Islet of Langerhans (tissue), 1 donor: ENCODE results near the gene CD47.

Experiments used
- FAIRE-seq: peaks from one replicate; lab custom pipeline; 2011; peaks lifted over from hg19 to GRCh38; lab: Jason Lieb, UNC

Gene CD47

DNA sequence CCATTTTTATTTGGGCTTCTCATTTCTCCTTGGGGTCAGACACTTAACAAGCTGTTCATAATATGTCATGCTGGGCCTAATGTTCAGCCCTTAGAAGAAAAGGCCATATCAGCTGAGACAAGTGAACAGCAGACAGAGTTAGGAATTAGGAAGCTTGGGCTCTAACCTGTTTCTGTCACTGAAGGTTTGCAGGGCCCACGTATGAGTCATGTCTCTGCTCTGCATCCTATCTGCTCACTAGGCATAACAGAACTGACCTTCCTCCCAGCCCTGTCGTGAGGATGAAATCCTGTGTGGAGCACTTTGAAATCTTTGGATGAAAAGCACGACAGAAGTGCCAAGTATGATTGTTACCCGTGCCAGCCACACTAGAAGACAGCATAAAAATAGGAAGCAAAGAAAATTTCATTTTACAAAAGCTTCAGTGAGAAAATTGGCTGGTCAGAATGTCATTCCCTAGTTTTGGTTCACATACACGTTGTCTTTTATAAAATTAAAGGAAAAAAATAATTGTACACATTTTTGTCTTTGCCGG, 26.5 kb upstream of the CD47 start:
- FAIRE-seq, result no peak

DNA sequence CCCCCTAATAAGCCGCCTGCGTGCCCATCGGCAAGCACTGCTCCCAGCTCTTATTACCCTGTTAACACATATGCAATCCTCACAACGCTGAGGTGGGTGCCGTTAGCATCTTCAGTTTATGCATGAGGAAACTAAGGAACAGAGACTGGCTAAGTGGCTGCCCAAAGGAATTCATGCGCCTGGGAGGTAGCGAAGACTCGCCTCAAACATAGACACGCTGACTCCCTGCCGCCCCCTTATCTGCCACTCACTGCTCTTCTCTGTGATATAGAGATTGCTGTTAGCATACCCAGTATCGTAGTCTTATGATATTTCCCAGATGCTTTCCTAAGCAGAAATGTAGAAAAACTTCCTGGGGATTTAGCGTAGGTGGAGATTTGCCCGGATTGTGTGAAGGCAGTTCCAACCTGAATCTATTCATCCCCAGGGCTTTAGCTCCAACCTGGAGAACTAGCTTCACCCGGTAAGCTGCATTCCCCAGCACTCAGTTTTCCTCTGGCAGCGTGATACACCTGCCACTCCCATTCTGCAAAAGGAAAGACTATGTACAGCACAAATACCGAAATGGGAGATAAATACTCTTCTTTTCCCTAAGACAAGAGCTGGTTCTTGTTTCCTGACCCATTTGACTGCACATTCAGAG, 23.7 kb upstream of the CD47 start:
- FAIRE-seq, result no peak

DNA sequence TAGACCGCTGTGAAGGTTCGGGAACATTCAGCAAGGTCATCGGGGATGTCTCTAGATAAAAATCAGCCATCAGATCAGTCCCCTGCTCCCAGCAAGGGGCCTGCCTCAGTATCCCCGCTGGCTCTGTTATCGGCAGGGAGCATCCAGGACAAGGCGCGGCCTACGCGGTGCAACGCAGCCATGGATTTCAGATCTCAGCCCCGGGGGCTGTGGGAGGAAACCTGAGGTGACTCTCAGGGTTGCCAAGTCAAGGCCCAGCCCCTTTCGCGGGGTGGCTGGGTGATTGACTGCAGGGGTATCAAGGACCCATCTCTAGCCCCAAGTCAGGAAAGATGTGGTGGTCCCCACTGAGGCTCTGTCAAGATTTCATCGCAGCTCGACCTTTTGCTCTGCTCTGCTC, 23.1 kb upstream of the CD47 start:
- FAIRE-seq, result no peak

DNA sequence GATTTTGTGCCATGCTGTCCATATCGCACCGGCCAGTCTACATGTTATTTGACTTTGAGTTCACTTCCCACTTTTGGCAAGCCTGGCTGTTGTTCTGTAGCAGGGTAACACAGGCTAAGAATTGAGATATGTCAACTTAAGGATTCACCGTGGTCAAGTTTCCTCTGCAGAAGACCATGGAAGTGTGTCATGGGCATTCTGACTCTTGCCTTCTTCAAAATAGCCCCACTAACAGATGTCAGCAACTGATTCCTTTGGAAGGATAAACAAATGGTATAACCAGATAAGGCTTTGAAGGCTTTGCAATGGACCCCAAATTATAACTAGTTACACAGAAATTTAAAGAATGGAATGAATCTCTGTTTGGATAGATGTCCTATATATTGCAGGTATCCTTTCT, 20.1 kb upstream of the CD47 start:
- no peak for FAIRE-seq

DNA sequence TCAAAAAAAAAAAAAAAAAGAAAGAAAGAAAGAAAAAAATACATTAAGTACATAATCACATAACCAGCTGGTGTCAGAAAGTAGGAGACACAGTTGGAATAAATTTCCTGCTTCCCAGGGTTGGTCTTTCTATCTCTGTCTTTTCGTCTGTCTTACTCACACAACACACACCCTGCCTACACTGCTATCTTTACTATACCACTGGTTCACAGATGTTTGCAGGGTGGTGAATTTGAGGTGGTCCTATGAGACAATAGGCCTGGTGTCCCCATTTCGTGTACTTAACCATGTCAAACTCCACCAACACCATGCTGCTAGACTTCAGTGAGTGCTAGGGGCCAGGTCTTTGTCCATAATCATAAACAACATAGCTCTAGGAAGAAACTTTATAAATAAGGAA, 17.6 kb upstream of the CD47 start:
- FAIRE-seq, result no peak

DNA sequence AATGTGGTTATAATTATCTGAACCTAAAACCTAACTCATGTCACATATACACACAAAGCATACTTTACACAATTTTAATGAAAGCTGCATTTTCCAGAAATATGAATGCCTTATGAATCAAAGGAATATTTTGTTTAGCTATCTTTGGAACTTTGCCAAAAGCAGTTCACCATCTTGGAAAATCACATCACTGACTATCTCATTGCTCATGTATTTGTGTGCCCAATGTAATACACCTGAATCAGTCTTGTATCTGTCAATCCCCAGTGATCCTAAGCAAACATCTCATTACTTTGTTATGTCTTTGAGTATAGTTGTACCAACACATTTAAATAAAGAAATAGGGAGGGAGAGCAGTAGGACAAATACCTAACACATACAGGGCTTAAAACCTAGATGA, 15.6 kb upstream of the CD47 start:
- FAIRE-seq, result no peak

DNA sequence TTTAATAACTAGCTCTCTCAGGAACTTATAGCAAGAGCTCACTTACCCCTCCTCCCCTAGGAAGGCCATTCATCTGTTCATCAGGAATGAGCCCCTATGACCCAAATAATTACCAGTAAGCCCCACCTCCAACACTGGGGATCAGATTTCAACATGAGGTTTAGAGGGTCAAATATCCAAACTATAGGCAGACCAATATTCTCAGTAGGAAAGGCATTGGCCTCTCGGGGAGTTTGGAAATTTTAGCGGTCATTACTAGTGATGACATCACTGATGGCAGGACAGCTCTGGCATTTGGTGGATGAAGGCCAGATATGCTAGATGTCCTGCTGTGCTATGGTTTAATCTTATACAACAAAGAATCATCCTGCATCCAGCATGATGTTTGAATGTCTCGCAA, 15.2 kb upstream of the CD47 start:
- FAIRE-seq, result no peak

DNA sequence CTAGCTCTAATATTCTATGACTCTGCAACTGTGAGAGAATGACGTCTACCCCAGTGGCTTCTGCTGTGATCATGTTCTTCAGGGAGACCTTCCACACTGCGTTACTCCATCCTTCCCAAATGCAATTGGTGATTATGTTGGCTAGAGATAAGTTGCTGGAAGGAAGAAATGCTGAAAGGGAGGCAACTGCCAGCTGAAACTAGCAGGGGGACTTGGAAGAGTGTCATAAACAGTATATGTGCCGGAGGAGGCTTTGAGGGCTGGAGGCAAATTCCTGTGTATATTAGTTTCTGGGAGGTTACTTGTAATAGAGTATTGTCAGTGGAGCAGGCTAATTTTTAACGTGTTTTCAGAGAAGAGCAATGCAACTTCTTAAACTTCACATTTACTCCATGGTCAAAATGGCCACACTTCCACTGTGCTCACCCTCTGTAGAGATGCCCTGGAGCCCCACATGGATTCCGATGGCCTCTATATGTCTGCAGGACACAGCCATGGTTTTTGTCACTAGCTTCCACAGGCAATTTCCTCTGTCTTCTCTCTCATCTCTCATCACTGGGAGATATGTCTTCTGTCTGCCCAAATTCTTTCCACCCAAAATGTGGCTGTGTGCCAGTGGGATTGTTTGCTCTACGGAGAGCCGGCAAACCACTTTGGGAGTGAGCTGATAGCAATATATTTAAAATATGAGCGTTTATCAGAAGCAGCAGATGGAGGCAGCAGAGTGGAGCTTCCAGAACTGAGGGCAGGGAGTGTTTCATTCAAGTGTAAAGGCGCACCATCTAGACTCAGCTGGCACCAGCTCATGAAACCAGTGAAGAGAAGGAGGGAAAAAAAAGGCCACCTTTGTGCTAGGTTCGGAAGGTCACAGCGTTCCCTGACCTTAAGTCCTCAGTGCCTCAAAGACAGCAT, 13.3 kb upstream of the CD47 start:
- FAIRE-seq, result no peak

DNA sequence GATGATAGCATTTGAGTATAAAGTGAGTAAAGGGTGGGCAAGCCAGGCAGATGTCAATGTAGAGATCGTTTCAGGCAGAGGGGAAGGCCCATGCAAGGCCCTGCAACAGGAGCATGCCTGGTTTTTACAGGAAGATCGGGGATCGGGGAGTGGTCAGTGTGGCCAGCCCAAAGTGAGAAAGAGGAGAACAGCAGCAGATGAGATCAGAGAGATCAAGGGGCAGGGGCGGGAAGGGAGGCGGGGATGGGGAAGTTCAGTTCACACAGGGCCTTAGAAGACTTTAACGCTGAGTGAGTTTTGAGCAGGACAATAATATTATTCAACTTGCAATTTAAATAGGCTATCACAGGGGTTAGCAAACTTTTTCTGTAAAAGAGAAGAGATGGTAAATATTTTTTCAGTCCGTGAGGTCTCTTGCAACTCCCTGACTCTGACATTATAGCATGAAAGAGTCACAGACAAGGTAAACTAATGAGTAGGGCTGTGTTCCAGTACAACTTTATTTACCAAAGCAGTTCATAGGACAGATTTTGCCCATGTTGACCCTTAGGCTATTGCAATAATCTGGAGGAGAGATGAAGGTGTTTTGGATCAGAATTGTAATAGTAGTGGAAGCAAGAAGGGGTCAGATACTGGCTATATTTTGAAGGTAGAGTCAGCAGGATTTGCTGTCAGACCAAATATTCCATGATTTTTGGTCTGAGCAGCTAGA, 12.4 kb upstream of the CD47 start:
- FAIRE-seq, result no peak

DNA sequence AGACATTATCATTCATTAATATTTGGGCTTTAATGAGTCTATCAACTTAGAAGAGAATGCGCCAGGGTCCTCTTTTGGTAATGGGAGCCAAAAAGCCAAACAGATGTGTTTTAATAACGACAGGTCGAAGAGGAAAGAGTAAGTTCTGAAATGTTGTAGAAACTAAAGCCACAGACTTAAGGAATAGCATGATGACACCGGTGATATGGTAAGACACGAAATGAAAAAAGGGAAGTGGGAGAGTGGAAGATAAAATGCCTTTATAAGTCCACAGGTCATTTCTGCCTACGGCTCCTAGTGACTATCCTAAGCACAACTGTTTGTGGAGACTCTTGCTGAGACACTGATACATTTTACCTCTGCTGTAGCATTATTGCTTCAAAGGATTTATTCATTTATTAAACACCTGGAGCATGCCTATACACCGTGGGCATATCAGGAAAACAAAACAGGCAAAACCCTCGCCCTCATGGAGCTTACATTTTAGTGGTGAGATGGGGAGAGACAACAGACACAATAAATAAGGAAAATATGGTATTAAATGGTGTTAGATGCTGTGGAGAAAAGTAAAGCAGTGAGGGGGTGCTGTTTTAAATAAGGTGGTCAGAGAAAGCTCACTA, 11.7 kb upstream of the CD47 start:
- FAIRE-seq, result no peak

DNA sequence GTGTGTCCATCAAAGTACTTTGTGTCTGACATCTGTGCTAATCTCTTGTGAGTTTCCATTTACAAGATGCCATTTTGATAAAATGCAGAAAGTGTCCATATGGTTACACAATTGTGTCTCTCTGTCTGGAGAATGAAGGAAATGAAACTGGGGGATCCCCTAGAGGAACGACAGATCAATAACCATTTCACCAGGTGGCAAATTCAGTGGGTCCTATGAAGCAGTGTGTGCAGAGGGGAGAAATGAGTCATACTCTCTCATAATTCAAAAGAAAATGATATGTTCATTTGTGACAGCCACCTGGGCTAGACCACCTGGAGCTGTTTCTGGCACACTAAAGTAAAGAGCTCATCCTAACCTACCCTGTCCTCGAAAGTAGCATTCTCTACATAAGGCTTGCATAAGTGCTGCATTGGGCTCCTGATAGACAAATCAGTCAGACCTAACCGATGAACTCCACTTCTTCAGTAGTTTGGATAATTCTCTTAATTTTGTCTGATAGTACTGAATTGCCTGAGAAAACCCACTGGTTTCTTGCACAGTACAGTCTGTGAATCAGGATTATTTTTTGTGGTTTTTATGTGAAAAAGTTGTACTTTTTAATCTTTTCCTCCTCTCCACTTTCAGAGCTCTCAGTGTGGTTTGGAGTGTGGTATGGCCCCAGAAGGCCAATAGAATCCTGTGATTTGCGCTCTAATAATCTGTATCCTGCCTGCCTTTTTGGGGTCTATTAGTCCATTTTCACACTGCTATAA, 10.3 kb upstream of the CD47 start:
- no peak for FAIRE-seq

DNA sequence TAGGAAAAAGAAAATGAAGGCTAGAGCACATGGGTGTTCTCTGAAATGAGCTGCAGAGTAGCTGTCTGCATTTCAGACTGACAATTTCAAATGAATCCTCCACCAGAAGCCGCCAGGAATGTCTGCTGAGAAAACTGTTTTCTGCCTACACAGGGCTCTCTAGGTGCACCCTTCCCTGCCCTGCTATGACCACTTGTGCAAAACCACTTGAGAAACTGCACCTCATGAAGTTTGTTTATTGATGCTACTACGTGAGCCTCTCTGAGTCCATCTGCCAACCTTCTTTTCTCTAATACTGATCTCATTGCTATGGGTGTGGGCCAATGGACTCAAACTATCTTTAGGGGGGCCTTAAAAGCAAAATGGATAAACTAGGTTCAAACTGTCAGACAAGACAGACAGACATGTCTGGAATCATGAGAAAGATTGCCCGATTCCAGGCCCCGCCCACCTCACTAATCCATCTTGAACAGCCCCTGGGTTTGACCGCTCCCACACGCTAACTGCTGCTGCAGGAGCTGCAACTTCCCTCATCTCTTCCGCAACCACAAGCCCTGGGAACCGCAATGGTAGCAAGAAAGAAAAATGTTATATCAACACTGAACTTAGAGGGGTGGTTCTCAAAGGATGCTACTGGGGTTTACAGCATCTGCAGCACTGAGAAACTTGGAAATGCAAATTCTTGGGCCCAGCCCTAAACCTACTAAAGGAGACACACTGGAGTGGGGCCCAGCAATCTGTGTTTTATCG, 9.0 kb upstream of the CD47 start:
- FAIRE-seq, result no peak

DNA sequence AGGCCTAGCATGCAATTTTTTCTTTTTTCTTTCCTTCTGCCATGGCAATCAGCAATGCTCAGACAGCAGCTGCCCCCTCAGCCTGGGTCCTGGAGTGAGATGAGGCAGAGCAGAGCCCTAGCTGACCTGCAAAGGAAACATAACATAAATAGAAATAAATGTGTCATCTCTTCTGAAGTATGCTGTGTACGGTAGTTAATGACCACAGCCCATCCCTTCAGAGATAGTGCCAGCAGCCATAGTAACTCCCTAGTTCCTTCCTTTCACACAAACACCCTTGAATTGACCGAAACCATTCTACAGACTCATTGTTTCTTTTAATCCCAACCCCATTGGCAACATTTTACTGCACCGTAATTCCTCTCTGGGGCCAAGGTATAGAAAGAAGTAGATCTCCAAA, 8.4 kb upstream of the CD47 start:
- FAIRE-seq, result no peak

DNA sequence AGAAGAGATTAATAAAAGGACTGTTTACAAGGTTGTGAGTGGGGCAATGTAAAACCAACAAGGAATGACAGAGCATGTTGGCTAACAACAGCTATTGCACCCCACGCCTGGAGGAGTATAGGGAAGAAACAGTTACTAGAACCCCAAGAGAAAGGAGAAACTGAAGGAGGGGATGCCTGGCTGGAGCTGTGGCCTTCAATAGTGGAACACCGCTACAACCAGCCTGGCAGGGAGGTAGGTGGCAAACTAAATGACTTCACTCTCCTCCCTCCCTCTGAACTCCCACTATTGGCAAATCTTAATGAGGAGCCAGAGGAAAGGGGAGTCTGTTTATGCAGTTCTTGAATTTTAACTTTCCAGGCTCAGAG, 7.2 kb upstream of the CD47 start:
- no peak for FAIRE-seq

DNA sequence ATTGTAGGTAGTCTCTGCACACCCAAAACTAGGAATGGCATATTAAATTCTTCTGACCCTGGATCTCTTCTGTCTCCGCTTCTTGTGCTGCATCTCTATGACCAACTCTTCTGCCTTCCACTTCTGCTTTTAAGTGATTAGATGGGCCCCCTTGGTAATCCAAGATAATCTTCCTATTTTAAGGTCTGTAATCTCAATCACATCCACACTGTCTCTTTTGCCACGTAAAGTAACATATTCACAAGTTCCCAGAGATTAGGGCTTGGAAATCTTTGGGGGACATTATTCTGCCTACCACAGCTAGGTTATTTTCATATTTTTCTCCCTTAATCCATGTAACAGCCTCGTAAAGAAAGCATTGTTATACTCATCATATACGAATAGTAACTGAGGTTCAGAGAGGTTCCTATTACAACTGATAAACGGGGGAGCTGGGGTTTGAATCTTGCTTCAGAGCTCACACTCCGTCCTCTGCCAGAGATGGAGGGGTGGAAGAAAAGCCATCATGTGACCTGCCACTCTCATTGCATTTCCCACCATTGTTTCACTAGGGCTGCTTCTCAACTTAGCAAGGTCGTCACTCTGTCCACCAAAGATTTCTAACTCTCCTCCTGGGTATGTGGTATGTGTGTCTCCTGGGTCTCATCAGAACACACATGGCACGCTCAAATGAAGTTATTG, 6.6 kb upstream of the CD47 start:
- no peak for FAIRE-seq

DNA sequence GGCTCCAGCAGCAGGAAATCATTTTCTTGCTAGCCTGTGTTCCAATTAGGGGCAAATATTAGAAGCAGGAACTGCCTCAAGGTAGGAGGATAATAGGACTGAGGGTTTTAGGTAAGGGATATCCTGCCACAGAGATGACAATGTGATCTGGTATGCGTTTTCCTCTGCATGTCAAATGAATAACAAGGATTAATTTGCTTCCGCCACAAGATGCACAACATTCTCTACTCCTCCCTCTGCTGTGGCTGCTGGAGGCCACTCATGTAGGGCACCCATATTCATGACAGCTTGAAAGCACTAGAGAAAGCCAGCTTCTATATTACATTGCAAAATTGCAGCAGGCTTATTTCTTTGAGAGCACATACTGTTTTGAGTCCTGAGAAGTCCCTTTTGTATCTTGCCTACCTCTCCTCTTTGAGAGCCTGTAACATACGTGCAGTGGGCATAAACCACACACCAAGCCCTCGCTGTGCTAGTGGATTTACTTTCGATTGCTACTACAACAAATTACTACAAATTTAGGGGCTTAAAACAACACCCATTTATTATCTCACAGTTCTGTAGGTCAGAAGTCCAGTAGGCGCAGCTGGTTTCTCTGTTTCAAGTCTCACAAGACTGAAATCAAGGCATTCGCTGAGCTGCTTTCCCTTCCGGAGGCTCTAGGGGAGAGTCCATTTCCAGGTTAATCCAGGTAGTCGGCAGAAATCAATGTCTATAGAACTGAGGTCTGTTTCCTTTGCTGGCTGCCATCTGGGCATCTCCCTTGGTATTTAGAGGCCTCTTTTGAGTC, 5.9 kb upstream of the CD47 start:
- FAIRE-seq, result no peak

DNA sequence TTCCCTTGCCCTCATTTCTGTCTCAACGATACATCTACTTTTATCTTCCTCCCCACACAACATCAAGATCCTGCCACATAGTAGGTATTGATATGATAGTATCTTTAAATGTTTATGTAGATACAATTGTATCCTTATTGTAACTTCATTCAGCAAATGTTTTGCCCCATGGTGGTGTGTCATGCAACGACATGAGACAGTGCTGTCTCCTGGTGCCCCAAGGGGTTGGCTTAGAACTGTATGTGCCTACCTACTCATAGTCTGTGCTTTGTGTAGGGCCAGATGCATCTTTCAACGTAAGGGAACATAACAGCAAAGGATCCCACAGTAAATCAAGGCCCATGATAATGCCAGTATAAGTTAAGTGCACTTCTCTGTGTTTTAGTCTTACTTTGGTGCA, 2.8 kb upstream of the CD47 start:
- FAIRE-seq, result no peak

DNA sequence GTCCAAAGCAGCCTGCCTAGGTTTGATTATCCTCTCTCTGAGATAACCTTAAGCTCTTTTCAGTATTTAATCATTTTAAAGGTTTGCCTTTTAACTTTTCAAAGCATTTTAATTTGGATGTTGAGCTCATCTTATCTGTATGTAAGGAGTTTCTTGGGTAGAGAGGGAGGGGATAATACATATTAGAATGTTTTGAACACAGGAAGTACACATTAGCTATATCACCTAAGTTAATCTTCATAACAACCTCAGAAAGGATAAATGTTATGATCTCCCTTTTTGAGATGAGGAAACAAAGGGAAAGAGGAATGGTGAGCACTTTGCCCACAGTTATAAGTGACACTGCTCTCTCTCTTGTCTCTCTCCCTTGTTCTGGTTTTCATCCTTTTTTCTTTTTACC, 2.2 kb upstream of the CD47 start:
- FAIRE-seq, result no peak

DNA sequence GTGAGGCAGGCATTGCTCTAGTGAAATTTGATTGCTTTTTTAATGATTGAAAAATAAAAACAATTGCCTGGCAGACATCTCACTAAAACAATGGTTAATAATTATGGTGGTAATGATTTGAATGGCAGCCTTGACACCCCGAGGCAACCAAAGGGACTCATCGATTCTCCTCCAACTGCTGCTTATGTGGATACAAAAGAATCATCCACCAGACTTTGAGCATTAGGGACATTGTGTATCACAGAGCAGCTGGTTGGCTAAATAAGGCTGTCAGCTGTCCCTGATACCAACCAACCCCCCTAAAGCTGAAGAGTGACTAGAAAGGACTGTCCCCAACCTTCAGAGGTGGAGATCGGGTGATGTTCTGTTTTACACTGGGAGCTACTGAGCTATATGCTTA, 1.7 kb upstream of the CD47 start:
- no peak for FAIRE-seq
